ENCODE data around the gene PHTF1.
"Not testable (repeated sequence)": the region's sequence is repeated elsewhere in the genome, so short reads cannot be mapped to it uniquely, and the experiment has no call there.

PHTF1 gene

DNA sequence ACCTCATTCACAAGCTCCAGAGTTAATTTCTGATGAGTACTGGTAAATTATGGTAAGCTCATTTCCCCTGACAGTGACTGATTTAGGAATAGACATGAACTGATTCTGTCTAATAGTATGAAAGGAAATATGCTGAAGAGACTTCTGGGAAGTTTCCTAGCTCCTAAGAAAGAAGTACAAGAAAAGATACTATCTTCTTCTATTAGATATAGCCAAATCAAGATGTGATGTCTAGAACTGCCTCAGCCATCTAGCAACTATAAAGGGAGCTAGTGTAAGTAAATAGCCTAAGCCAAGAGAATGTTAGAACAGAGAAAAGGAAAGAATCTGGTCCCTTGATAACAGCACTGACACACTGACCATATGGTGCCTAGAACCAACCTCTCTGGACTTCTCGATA lies 10.7 kb upstream of the PHTF1 start:
- no peak for DNase-seq

DNA sequence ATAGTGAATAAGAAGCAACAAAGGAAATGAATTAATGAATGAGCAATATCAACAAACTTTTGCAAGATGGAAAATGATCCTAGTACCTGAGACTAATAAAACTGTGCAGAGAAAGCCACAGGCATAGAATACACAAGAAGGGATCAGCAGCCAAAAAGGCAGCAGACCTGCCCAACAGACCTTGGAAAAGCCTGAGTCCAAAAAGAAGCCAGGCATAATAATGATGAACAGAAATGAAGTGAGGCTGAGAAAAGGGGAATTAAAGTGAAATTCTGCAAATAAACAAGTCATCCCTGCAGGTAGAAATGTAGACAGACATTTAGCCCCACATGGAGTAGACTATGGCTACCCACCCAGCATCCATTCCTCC lies 10.3 kb upstream of the PHTF1 start:
- DNase-seq: no peak

DNA sequence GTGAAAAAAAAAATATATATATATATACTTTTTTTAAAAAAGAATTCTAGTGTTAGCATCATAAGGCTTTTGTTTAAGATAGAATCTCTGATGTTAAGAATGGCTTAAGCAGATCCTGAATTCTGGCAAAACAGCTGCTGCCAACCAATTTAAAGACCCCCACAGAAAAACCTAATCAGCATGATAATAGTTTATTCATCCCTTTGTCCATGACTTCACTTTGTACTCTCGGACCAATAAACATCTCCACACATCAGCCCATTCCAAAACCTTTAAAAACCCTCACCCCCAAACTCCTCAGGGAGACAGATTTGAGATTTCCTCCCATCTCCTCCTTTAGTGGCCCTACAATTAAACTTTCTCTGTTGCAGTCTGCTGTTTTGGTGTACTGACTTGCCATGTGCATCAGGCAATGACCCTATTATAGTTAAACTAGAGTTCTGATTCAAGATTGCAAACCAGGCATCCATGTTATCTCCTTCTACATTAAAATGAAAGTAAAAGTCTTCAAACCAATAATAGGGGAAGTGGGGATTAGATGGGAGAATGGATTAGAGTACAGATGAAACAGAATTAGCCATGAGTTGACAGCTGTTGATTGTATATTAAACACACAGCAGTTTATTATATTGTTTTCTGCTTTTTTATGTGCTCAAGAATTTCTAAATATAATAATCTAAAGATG lies 9.8 kb upstream of the PHTF1 start:
- no peak for DNase-seq

GRCh38 chr1:113765306-113766230 lies 6.3 kb upstream of the PHTF1 start:
- DNase-seq: no peak

DNA sequence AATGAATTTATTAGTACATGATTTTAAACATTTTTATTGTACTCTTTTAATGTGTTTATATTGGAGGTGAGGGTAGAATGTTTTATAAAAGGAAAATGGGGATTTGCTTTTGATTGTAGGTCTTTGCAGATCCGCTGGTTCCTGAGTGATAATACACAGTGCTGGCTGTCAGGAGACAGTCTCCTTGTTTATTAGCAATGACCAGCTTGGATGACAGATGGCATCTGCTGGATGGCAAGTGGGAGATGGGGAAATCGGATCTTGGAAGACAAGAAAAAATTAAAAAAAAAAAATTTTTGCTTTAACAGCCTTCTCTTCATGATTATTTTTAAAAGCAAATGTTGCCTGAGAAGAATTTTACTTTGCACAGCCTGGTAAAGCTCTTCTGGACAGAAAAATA lies 4.4 kb upstream of the PHTF1 start:
- DNase-seq: no peak

DNA sequence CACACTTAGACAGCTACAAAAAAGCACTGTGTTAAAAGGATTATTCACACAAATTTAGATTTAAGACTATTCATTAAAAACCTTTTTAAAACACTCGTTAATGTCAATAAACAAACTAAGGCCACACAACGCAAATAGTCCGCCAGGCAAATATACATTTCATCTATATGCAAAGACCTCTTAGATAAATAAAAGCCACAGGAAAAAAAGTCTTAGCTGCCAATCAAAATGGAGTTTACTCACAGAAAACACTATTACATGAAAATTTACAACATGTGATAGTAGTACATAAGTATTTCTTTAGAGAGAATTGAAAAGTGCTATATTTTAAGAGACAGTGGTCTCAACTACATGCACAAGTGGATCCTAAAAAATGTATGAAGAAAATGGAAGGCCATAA lies 2.7 kb upstream of the PHTF1 start:
- DNase-seq: no peak

DNA sequence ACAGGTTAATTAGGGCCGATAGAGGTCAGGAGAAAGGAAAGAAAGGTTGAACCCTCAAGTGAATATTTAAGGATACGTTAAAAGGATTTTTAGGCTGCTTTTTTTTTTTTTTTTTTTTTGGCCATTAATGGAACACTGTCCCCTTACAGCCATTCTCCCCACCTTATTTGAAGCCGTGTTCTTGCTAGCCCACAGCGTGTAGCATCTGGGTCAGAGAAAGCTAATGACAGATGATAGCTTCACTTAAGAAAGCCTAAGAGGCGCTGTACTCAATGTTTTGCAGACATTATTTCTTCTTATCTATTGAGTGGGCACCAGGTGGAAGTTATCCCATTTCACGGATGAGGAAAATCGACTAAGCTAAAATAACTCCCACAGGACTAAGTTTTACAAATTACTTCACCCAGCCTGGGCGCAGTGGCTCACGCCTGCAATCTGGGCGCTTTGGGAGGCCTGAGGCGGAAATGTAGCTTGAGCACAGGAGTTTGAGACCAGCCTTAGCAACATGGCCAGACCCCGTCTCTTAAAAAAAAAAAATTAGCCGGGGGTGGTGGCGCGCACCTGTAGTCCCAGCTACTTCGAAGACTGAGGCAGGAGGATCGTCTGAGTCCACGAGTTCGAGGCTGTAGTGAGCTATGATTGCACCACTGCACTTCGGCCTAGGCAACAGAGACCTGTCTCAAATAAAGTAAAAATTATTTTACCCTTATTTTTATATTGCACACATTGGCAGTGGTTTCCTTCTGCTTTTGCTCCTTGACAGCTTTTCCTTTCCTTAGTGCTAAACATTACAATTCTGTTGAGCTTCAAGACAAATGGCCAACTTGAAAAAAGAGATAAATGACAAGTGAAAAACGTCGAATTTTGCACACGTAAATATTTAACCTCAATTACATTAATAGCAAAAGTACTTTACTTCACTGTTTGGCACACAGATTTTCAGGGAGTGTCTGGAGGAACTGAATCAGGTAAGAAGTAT lies 1.1 kb upstream of the PHTF1 start:
- no peak for DNase-seq

DNA sequence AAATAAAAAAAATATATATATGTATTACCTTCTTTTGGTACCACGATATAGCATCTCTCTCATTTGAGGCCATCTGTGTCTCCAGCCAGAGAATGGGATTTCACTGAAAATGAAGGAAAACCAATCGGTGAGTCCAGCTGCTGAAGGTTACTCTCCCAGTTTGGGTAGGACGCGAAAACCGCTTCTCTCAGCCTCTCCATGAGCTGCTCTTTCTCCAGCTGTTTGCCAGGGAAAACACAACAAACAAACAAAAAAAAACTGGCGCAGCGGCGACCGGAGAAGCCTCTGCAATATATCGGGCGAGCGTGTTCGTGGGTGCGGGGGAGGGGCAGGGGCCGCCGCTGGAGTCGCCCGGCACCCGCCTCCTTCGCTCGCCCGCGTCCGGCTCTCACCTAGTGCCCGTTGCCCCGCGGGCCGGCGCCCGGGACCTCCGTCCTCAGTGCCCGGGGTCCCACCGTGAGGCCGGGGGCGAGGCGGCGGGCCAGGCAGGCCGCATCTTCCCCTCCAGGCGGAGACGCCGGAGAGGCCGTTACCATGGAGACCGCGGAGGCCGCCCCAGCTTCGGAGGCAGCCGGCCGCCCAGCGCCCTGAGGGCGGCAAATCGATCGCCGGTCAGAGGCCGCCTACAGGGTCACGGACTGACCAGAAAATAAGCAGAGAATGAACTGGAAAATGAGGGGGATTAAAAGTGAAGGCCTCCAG lies 504 bp downstream of the PHTF1 start:
- DNase-seq: peak; percentile 88

DNA sequence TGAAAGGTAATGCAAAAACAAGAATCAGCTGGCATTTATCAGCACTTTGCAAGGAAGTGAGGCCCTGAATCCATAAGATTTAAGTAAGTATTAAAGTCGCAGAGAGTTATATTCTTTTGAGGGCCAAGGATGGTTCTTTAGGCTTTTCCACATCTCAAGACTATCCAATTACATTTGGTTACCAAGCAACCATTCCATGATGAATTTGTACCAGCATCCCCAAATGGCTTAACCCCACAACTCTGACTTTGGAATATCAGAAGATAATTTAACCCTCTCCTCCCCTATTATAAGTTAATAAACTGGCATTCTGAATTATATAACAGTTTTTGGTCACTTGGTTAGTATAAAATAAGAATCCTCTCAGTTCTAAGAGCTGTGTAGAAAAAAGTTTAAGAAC lies 2.8 kb downstream of the PHTF1 start:
- no peak for DNase-seq

DNA sequence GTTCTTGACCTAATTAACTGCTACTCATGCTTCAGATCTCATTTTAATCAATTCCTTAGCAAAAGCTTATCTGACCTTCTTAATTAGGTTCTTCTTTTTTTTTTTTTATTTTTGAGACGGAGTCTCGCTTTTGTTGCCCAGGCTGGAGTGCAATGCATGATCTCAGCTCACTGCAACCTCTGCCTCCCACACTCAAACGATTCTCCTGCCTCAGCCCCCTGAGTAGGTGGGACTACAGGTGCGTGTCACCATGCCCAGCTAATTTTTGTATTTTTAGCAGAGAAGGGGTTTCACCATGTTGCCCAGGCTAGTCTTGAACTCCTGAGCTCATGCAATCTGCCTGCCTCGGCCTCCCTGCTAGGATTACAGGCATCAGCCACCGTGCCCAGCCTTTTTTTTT lies 6.0 kb downstream of the PHTF1 start:
- not testable (repeated sequence) for DNase-seq

DNA sequence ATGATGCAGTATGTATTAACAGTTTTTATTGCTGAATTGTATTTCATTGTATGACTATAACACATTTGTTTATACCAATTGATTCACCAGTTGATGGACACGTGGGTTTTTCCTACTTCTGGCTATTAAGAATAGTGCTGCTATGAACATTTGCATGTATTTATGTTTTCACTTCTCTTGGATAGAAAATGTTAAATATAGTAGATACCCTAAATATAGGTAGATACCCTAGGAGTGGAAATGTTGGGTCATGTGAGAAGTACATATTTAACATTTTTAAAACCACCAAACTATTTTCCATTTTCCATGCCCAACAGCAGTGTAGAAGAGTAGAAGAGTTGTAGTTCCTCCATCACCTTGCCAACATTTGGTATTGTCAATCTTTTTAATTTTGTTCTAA lies 7.8 kb downstream of the PHTF1 start:
- DNase-seq: no peak

- no peak for DNase-seq
Measured at GRCh38 chr1:113751114-113751513, 8.2 kb downstream of the PHTF1 start.

DNA sequence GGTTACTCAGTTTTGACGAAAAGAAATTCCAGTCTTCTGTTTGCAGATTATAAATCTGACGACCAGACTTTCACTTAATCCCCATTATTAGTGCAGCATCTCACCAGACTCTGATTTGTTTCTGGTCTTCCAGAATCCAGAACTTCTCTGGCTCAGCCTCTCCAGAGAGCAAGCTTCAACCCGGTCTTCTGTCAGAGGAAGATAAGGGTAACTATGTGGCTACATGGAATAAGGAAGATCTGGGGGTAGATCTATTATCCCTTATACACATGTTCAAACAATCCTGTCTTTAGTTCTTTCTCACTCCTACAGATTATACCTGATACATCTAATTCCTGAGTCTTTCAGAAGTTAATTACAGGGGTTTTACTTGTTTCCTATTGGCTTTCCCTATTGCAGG lies 9.9 kb downstream of the PHTF1 start:
- no peak for DNase-seq

DNA sequence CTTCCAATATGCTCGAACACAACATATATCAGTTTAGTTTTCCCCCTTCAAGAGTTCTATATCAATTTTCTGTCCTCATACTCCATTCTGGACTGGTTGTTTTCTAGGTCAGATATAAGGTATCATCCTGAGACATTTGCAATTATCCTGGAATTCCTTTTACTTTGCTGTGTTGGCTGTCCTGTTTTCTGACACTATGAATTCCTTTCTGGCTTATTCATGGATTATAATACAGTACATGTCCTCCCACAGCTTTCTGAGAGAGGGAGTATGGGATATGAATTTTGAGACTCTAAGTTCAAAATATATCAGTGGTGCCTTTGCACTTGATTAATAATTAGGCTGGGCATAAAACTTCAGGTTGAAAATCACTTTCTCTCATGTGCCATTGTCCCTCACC lies 11.9 kb downstream of the PHTF1 start:
- DNase-seq: no peak

DNA sequence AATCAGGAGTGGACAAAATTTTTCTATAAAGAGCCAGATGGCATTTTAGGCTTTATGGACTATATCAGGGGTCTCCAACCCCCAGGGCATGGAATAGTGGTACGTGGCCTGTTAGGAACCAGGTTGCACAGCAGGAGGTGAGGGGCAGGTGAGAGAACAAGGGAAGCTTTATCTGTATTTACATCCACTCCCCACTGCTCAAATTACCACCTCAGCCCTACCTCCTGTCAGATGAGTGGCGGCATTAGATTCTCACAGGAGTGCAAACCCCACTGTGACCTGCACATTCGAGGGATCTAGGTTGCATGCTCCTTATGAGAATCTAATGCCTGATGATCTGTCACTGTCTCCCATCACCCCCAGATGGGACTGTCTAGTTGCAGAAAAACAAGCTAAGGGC lies 13.9 kb downstream of the PHTF1 start:
- no peak for DNase-seq

GRCh38 chr1:113744114-113744513 lies 15.2 kb downstream of the PHTF1 start:
- no peak for DNase-seq

DNA sequence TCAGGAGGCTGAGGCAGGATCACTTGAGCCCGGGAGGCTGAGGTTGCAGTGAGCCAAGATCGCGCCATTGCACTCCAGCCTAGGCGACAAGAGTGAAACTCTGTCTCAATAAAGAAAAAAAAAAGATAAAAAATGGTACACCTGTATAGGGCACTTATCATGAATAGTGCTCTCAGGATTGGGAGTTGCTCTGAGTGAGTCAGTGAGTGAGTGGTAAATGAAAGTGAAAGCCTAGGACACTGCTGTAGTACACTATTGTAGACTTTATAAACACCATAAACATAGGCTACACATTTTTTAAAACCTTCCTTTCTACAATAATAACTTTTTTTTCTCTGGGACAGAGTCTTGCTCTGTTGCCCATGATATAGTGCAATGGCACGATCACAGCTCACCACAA lies 16.8 kb downstream of the PHTF1 start:
- DNase-seq: no peak

- DNase-seq: no peak
Measured at GRCh38 chr1:113734357-113735055, 24.8 kb downstream of the PHTF1 start.

DNA sequence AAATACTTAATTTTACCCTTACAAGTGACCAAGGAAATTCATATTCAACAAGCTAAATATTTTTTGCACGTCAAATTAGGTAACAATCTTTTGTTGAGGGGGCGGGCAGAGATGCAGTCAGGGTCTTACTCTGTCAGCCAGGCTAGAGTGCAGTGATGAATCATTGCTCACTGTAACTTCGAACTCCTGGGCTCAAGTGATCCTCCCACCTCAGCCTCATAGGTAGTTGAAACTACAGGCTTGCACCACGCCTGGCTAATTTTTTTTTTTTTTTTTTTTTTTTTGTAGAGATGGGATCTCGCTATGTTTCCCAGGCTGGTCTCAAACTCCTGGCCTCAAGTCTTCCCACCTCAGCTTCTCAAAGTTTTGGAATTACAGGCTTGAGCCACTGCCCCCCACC lies 26.5 kb downstream of the PHTF1 start:
- no peak for DNase-seq

GRCh38 chr1:113721010-113721409 lies 38.3 kb downstream of the PHTF1 start:
- no peak for DNase-seq

DNA sequence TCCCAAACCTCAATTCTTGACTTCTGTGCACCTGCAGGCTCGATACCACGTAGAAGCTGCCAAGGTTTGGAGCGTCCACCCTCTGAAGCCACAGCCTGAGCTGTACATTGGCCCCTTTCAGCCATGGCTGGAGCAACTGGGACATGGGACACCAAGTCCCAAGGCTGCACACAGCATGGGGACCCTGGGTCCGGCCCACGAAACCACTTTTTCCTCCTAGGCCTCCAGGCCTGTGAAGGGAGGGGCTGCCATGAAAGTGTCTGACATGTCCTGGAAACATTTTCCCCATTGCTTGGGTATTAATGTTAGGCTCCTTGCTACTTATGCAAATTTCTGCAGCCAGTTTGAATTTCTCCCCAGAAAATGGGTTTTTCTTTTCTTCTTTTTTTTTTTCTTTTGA lies 40.7 kb downstream of the PHTF1 start:
- DNase-seq: not testable (repeated sequence)

DNA sequence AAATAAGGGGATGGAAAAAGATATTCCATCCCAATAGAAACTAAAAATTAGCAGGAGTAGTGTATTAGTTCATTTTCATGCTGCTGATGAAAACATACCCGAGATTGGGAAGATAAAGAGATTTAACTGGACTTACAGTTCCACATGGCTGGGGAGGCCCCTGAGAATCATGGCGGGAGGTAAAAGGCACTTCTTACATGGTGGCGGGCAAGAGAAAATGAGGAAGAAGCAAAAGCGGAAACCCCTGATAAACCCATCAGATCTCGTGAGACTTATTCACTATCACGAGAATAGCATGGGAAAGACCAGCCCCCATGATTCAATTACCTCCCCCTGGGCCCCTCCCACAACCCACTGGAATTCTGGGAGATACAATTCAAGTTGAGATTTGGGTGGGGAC lies 41.8 kb downstream of the PHTF1 start:
- DNase-seq: not testable (repeated sequence)
